GM12874 (cell line): ENCODE data around the gene RAD54L.

ENCODE experiments used
- TF ChIP-seq, protein P1 (sequence below): IDR thresholded peaks from 2 replicates; pipeline ENCODE4 v1.5.1; 2011; ENCODE audit warnings: low read depth, mild to moderate bottlenecking, control low read depth, low read length, moderate library complexity; ENCODE audit not compliant: insufficient read depth

Gene RAD54L

DNA sequence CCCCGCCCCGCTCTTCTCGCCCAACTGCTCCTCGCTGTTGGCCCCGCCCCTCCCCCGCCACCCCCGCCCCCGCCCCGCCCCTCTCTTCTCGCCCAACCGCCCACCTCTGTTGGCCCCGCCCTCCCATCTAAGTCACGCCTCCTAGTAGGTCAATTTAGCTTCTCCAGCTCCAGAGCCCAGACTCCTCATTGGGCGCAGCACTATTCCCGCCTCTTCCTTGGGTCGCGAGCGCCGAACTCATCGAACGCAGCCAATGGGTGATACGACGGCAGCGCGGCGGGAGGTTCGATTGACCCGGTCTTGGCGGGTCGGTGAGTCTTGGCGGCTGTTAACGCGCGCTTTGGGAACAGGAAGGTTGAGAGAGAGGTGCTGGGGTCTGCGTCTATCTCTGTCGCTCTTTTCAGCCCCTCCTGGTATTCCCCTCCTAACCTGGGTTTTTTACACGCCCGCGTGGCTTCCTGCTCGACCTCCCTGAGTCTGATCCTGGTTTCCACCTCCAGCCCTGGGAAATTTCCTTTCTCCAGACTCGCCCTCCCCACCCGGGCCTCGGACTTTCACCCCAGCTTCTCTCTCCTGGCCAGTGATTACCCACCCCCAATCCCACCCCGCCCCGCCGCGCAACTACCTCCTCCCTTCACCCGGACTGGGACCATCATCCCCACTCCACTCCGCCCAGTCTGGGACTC is at the start of gene RAD54L:
Gene RAD54L (plus strand): TSS at position 328 of the 686 bp plus-strand sequence. CDS start 643 bp downstream, outside the sequence.
- TF ChIP-seq, protein P1, sequence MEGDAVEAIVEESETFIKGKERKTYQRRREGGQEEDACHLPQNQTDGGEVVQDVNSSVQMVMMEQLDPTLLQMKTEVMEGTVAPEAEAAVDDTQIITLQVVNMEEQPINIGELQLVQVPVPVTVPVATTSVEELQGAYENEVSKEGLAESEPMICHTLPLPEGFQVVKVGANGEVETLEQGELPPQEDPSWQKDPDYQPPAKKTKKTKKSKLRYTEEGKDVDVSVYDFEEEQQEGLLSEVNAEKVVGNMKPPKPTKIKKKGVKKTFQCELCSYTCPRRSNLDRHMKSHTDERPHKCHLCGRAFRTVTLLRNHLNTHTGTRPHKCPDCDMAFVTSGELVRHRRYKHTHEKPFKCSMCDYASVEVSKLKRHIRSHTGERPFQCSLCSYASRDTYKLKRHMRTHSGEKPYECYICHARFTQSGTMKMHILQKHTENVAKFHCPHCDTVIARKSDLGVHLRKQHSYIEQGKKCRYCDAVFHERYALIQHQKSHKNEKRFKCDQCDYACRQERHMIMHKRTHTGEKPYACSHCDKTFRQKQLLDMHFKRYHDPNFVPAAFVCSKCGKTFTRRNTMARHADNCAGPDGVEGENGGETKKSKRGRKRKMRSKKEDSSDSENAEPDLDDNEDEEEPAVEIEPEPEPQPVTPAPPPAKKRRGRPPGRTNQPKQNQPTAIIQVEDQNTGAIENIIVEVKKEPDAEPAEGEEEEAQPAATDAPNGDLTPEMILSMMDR, result no peak

DNA sequence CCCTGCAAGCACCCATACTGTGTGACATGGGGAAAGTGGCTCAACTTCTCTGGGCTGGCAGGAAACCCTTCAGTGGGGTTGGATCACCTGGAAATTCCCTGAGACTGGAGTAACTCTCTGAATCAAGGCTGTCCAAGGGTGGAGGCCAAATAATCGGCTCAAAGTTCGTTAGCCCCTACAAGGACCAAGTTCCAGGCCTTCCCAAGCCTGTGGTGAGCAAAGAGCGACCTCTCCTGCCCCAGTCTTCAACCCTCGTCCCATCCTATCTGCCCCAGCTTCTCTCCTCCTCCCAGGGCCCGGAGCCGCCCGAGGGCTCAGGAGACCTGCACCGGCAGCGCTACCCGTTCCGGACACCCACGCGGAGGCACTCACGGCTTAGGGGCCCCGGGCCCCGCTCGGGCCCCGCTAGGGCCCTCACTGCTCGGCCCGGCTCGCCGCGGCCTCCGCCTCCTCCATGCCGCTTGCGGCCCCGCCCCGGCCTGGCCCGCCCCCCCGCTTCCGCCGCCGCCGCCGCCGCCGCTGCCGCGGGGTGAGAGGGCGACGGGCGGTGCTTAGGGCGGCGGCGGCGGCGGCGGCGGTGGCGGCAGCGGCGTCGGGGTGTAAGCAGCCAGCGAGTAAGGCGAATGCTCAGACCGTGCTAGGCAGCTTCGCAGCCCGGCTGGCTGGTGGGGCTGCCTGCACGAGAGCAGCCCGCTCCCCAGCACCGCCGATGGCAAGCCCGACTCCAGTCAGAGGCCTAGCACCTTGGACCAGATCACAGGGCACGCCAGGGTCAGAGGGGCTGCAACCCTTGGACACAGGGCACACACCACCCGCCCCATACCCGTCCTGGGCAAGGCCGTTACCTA is 49.4 kb upstream of the RAD54L start, which contains the start of gene POMGNT1:
Gene POMGNT1 (minus strand): TSS at position 471 of the 848 bp plus-strand sequence. CDS start 613 bp downstream, outside the sequence.
- TF ChIP-seq, protein P1, result no peak

DNA sequence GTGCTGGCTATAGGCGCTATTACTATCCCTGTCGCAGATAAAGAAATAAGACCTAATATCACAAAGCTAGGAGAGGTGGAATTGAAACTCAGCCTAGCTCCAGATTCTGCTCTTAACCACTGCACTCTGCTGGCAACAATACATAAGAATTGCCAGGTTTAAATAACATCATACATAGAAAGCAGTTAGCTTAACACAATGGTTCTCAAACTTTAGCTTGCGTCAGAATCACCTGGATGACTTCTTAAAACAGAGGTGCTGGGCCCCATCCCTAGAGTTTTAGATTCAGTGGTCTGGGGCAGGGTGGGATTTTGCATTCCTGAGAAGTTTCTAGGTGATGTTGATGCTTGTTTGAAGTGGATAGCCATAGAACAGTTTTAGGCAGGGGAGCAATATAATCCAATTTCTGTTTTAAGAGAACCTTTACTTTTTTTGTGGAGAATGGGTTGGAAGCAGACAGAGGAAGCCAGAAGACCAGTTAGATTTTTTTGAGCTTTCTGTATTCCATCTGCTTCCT is 48.3 kb upstream of the RAD54L start:
- TF ChIP-seq, protein P1, result no peak

DNA sequence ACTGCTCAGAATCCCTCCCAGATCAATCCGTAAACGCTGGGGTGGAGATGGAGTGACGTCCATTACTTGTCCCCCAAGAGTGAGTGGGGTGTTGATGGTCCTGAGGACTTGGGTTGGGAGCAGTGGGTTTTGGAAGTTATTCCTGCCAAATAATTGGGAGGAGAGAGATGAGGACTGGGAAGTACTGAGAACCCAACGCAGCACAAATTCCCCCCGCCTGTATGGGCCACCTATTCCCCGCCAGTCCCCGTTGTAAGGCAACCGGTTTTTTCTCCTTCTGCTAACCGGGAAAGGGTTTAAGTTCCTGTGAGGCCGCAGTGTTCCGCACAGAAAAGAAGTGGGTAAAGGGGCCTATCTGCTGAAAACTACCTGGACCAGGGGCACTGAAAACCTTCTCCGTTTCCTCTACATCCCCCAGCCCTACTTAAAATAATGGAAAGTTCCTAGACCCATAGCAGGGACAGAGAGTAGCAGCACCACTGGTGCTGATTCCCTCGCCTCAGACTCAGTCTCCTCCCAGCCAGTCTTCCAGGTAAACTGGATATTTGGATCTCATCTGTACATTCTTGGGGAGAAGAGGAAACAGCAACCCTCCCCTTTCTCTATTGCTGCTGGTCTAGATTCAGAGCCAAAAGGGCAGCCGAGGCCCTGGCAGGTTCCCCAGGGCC is 43.7 kb upstream of the RAD54L start:
- TF ChIP-seq, protein P1, result no peak

DNA sequence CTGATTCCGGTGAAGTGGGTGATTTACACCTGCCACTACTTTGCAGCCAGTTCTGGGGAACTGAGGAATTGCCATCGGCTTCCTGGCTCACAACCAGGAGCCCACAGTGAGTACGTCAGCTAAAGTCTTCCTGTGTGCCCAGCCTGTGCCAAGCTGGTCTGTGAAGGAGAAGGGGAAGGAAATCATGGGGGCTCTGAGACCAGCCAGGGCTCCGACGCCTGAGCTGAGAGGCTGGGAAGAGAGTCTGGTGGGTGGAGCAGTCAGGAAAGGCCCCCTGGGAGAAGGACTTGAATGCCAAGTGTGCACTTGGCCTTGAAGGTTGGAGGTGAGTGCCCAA is 43.2 kb upstream of the RAD54L start:
- TF ChIP-seq, protein P1, result no peak

DNA sequence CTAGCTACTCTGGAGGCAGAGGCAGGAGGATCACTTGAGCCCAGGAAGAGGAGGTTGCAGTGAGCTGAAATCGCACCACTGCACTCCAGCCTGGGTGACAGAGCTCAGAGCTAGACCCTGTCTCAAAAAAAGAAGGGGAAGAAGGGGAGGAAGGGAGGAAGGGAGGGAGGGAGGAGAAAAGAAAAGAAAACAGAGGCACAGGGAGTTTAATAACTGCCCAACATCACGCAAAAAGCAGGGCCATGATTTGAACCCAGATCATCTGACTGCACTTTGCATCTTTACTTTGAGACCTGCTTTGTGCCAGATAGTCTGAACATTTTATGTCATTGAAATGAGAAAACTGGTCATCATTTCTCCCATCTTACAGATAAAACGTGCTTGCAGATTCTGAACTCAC is 42.4 kb upstream of the RAD54L start:
- TF ChIP-seq, protein P1, result no peak

DNA sequence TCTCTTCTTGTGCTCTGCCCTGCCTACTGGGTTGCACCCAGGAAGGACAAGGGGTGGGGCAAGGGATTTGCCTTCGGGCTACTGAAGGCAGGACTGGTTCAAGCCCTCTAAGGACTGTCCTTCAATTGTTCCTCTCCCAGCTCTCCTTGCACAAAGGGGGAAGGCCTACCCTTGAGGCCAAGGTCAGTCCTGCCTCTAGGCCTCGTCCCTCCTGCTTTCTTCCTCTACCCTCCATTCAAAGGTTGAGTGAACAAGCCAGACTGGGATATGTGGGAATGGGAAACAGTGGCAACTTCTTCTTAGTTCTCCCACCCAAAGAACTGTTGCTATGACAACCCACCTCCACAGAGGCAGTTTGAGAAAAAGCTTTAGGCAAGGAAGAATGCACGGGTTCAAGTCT is 41.8 kb upstream of the RAD54L start:
- TF ChIP-seq, protein P1, result no peak
